Measurements from ENCODE around the gene NDE1.
"Not testable (repeated sequence)": the region's sequence is repeated elsewhere in the genome, so short reads cannot be mapped to it uniquely, and the experiment has no call there.

NDE1 gene

DNA sequence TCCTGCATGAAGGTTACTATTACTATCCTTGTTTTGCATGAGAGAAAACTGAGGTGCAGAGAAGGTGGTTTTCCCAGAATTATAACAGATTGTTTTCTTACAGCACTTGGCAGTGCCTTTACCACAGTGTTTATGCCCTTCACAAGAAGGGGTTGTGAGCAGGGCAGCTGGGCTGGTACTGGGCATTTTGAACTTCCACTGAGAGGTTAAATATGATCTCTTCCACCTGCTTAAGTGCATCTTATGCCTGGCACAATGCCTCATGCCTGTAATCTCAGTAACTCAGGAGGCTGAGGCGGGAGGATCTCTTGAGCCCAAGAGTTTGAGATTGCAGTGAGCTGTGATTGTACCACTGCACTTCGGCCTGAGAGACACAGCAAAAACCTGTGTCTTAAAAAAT lies 36.2 kb downstream of the NDE1 start:
- no peak overlapping the region for H3K27ac ChIP-seq
- H3K4me3 ChIP-seq: no peak overlapping the region
- TF ChIP-seq, protein P1, sequence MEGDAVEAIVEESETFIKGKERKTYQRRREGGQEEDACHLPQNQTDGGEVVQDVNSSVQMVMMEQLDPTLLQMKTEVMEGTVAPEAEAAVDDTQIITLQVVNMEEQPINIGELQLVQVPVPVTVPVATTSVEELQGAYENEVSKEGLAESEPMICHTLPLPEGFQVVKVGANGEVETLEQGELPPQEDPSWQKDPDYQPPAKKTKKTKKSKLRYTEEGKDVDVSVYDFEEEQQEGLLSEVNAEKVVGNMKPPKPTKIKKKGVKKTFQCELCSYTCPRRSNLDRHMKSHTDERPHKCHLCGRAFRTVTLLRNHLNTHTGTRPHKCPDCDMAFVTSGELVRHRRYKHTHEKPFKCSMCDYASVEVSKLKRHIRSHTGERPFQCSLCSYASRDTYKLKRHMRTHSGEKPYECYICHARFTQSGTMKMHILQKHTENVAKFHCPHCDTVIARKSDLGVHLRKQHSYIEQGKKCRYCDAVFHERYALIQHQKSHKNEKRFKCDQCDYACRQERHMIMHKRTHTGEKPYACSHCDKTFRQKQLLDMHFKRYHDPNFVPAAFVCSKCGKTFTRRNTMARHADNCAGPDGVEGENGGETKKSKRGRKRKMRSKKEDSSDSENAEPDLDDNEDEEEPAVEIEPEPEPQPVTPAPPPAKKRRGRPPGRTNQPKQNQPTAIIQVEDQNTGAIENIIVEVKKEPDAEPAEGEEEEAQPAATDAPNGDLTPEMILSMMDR (IDR thresholded peaks at IDR 0.05): no peak
- DNase-seq (ENCODE audit: low spot score): no peak

DNA sequence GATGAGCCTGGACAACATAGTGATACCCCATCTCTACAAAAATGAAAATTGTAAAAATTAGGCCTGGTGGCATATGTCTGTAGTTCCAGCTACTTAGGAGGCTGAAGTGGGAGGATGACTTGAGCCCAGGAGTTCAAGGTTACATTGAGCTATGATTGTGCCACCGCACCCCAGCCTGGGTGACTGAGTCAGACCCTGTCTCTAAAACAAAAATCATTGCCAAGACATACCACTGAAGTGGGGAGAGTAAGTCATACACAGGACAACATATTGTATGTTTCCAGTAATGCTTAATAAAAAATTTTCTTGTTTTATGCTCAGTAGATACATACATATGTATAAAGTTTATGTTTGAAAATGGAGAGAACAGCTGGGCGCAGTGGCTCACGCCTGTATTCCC lies 39.2 kb downstream of the NDE1 start:
- TF ChIP-seq, protein P1 (IDR thresholded peaks at IDR 0.05): no peak
- Histone ChIP-seq H3K4me3 (no peak overlapping the region), H3K27ac (no peak overlapping the region)
- DNase-seq (ENCODE audit: low spot score): no peak

DNA sequence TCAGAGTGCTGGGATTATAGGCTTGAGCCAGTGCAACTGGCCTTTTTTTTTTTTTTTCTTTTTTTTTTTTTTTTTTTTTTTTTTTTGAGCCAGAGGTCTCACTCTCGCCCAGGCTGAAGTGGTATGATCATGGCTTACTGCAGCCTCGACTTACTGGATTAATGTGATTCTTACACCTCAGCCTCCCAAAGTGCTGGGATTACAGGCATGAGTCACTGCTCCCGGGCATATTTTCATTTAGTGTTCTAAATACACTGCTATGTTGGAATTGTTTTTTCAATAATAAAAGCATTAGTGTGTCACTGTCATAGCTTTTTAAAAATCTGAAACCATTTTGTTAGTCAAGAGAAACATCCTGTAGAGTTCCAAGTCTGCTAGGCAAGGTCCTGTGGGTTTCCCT lies 40.3 kb downstream of the NDE1 start:
- TF ChIP-seq, protein P1 (IDR thresholded peaks at IDR 0.05): no peak
- no peak for DNase-seq (ENCODE audit: low spot score)
- peak overlapping the region; percentile 3 to 13 for H3K27ac ChIP-seq
- H3K4me3 ChIP-seq: no peak overlapping the region

DNA sequence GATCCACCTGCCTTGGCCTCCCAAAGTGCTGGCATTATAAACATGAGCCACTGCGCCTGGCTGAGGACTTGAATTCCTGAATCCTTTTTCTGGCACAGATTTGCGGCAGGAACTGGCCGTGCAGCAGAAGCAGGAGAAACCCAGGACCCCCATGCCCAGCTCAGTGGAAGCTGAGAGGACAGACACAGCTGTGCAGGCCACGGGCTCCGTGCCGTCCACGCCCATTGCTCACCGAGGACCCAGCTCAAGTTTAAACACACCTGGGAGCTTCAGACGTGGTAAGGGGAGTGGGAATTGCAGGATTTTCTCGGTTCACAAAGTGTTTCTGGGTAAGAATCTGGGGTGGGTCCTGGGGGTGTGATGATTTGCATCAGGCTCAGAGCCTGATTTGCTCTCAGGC lies 41.0 kb downstream of the NDE1 start:
- TF ChIP-seq, protein P1 (IDR thresholded peaks at IDR 0.05): no peak
- DNase-seq (ENCODE audit: low spot score): no peak
- Histone ChIP-seq H3K27ac (peak overlapping the region in 1 of 2 donors; percentile 3), H3K4me3 (no peak overlapping the region)

DNA sequence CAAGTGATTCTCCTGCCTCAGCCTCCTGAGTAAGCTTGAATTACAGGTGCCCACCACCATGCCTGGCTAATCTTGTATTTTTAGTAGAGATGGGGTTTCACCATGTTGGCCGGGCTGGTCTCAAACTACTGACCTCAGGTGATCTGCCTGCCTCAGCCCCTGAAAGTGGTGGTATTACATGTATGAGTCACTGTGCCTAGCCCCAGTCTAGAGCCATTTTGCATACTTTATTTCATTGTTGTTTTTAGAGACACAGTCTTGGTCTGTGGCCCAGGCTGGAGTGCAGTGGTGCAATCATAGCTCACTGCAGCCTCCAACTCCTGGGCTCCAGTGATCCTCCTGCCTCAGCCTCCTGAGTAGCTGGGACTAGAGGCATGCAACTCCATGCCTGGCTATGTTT lies 42.5 kb downstream of the NDE1 start:
- not testable (repeated sequence) for DNase-seq (ENCODE audit: low spot score)

DNA sequence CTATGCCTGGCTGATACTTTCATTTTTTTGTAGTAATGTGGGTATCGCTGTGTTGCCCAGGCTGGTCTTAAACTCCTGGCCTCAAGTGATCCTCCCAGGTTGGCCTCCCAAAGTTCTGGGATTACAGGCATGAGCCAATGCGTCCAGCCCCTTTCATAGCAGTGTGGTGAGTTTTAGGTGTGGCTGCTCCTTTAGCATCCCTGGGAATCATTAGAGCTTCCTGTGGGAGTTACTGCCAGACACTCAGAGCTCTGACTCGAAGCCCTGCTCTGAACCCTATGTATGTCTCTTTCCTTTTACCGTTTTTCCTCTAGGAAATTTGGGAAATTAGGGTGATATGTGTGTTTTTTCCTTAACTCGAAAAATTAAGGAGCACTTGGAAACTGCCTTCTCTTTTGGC lies 44.5 kb downstream of the NDE1 start:
- DNase-seq (ENCODE audit: low spot score): no peak
- H3K27ac ChIP-seq: no peak overlapping the region
- no peak overlapping the region for H3K4me3 ChIP-seq
- TF ChIP-seq, protein P1 (IDR thresholded peaks at IDR 0.05): no peak

More for the DNA sequence above, 42.5 kb downstream of the NDE1 start:
- H3K27ac ChIP-seq, H3K4me3 ChIP-seq: not testable (repeated sequence)

DNA sequence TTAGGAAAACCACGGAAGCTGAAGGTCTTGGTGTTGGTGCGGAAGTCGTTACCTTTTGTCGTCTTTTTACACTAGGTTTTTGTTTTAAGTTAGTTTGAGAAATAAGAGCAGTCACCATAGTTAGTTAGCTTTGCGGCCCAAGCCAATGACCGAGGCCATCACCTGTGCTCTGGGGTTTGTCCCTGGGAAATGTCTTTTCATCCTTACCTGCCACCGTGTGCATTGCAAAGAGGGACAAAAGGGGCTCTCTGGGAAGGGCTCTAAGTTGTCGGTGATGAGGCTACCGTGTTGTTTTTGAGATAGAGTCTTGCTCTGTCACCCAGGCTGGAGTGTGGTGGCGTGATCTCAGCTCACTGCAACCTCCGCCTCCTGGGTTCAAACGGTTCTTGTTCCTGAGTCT lies 49.8 kb downstream of the NDE1 start:
- no peak for DNase-seq (ENCODE audit: low spot score)
- no peak overlapping the region for H3K27ac ChIP-seq
- TF ChIP-seq, protein P1 (IDR thresholded peaks at IDR 0.05): no peak
- H3K4me3 ChIP-seq: no peak overlapping the region

DNA sequence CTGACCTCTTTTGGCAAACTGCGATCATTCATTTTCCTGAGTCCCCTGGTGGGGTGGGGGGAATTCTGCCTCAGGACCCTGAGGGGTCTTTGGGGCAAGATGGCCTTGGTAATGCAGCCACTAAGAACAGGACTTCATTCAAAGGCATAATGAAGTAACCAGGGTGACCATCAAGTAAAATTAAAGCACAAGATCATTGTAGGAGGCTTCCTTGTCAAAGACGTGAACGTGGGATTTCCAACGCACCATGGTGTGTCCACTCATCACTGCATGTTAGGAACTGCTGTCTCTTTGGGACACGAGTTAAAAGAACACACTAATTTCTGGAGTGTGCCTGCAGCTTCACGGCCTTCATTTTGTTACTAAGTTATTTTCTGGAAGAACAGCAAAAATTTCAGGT lies 51.3 kb downstream of the NDE1 start:
- Histone ChIP-seq H3K27ac (no peak overlapping the region), H3K4me3 (no peak overlapping the region)
- DNase-seq (ENCODE audit: low spot score): no peak
- TF ChIP-seq, protein P1 (IDR thresholded peaks at IDR 0.05): no peak

Data from coronary artery (tissue), 2 donors.